Ovary (tissue), 9 donors: ENCODE results near the gene LIAS. TPM values are rescaled to one million over a fixed set of nuclear protein-coding genes. Genes with fewer than 3 reads are reported as not detected.

ENCODE experiments used
- DNase-seq, 5 donors: peaks; one replicate each; pipeline ENCODE4 v3.0.0-alpha.2; 2019 to 2020
- H3K27ac ChIP-seq, 2 donors: fragments of 200-600 bp; one replicate each; pipeline versions ENCODE4 v1.5.1 to v1.8.0; 2019 to 2022
- H3K27me3 ChIP-seq: fragments of 200-600 bp; one replicate; pipeline ENCODE4 v1.8.0; 2022
- H3K36me3 ChIP-seq: fragments of 200-600 bp; sonication (generic); one replicate; pipeline ENCODE4 v1.5.1; 2019
- H3K4me1 ChIP-seq: one replicate; pipeline ENCODE4 v1.8.1; 2013; ENCODE audit warnings: mild to moderate bottlenecking, moderate library complexity; ENCODE audit not compliant: insufficient read depth
- H3K4me3 ChIP-seq: fragments of 200-600 bp; sonication (generic); one replicate; pipeline ENCODE4 v1.5.1; 2017
- H3K9me3 ChIP-seq, 2 donors: fragments of 200-600 bp in 1 of 2; sonication (generic) in 1 of 2; one replicate each; pipeline versions ENCODE4 v1.5.1 to v1.8.1; 2013 to 2019; ENCODE audit warnings: mild to moderate bottlenecking in 1 of 2, moderate library complexity in 1 of 2
- EP300 ChIP-seq: sonication (generic); formaldehyde crosslinking; IDR thresholded peaks from one replicate; pipeline ENCODE4 v1.6.1; 2017; ENCODE audit warnings: antibody characterized with exemption
- POLR2A ChIP-seq: fragments of 450-650 bp; IDR thresholded peaks from one replicate; pipeline ENCODE4 v1.6.1; 2017; ENCODE audit warnings: antibody characterized with exemption, mild to moderate bottlenecking, moderate library complexity
- WGBS, 3 donors: extraction: QIAGEN DNeasy Blood & Tissue Kit in 1 of 3; methylation state at CpG; one replicate each; pipeline versions ENCODE4 v1.1.5 to v1.1.7; 2013 to 2017; 5-methylcytosine and 5-hydroxymethylcytosine counted together
- intact Hi-C, 4 donors: fragments of 100-400 bp; cut with DNase I; formaldehyde crosslinking; loops; one replicate each; pipeline versions ENCODE4 v1.11.0 to v1.15.1; 2022 to 2023
- microRNA-seq, 3 donors: library from miRNA; unstranded; fragments of <30 nt; microRNA quantifications; one replicate each; pipeline versions ENCODE4 to v1.2.0, GENCODE V29; 2019 to 2020
- polyA plus RNA-seq, 2 donors: library from polyadenylated mRNA; stranded (reverse); fragments of 200-250 nt in 1 of 2; fragments of 350-450 nt in 1 of 2; fragmentation: Illumina TruSeq in 1 of 2; extraction: RNeasy Lipid Tissue Mini Kit (QIAGEN cat#74804) in 1 of 2; gene quantifications; one replicate each; pipeline ENCODE4 v1.2.3, GENCODE V29; 2013 to 2014
- small RNA-seq: library from RNA; depleted of rRNA; stranded (forward); fragments of <200 nt; gene quantifications from one replicate; pipeline ENCODE3, GENCODE V24; 2016
- total RNA-seq, 7 donors: library from RNA; depleted of rRNA in 2 of 7; stranded (reverse); fragments of >200 nt in 2 of 7; fragmentation: NEBNext Ultra II Directional in 3 of 7; extraction: Animal tissue kit (Norgen Biotek cat#: 25700) in 3 of 7; gene quantifications; one replicate each; pipeline versions ENCODE4 v1.1.0 to v1.2.4, GENCODE V29; 2016 to 2023
- TF ChIP-seq, protein P1 (sequence below), 3 donors: fragments of 450-650 bp in 2 of 3; fragments of 200-600 bp in 1 of 3; IDR thresholded peaks; one replicate each; pipeline versions ENCODE4 v1.5.1 to v1.8.0; 2016 to 2022; ENCODE audit warnings: antibody characterized with exemption in 3 of 3, mild to moderate bottlenecking in 1 of 3
- donor health status: DM: no; HTN: no; CAD: no; lungs with moderate emphysema.
- donor health status: DM: no; HTN: no; CAD: no.
- donor health status: Bipolar disorder and iron deficiency.
- donor health status: DM: yes; HTN: yes; CAD: no.
- donor health status: DM: no; HTN: no; CAD: no.
- donor health status: DM: yes; HTN: yes; CAD: no.

LIAS gene
- total and polyA plus RNA-seq, 9 donors, result 12.7 to 32.4 (median 17.5) TPM

DNA sequence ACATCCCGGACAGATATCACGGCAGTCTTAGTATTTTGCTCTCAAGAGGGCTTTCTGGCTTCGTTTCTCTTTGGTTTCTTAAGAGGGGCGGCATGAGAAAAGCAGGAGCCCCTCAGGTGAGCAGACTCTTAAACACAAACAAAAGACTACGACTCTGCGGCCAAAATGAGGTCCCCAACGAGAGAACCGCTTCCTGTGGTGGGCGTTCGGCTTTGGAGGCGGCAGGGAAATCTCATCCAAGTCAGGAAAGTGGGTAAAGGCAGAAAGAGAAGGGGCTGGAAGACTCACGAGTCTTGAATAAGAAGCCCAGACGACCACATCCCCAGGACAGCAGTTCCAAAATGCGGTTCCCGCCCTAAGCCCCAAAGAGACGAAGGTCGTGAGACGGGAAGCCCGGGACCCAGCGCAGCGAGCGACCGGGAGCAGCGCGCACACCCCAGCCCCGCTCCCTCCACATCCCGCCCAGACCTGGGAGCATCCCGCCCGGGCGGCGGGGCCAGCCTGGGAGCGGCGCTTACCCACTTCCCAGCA lies 68.0 kb downstream of the LIAS start:
- no peaks in the 10 kb centered on the region for H3K9me3 ChIP-seq
- 0% methylated on average over 30 to 33 of the region's 33 CpGs for WGBS, 3 donors
- intact Hi-C loops, result loop anchor here (2.0 to 10.0 kb wide), 3 partner anchors 108 to 112 kb away; partner anchors contain the start of gene SMIM14 (in 4 of the 4)
- peak overlapping the region; percentile 66 to 95 for H3K27ac ChIP-seq
- TF ChIP-seq, protein P1, sequence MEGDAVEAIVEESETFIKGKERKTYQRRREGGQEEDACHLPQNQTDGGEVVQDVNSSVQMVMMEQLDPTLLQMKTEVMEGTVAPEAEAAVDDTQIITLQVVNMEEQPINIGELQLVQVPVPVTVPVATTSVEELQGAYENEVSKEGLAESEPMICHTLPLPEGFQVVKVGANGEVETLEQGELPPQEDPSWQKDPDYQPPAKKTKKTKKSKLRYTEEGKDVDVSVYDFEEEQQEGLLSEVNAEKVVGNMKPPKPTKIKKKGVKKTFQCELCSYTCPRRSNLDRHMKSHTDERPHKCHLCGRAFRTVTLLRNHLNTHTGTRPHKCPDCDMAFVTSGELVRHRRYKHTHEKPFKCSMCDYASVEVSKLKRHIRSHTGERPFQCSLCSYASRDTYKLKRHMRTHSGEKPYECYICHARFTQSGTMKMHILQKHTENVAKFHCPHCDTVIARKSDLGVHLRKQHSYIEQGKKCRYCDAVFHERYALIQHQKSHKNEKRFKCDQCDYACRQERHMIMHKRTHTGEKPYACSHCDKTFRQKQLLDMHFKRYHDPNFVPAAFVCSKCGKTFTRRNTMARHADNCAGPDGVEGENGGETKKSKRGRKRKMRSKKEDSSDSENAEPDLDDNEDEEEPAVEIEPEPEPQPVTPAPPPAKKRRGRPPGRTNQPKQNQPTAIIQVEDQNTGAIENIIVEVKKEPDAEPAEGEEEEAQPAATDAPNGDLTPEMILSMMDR (IDR thresholded peaks at IDR 0.05), result no peak
- peak; percentile 21 for TF ChIP-seq EP300
- DNase-seq, result no peak
- H3K4me1 ChIP-seq, result peaks cover 7% of the 10 kb centered on the region
- H3K36me3 ChIP-seq, result no peaks in the 10 kb centered on the region
- H3K27me3 ChIP-seq, result no peaks in the 10 kb centered on the region
- peak overlapping the region; percentile 79 for H3K4me3 ChIP-seq

DNA sequence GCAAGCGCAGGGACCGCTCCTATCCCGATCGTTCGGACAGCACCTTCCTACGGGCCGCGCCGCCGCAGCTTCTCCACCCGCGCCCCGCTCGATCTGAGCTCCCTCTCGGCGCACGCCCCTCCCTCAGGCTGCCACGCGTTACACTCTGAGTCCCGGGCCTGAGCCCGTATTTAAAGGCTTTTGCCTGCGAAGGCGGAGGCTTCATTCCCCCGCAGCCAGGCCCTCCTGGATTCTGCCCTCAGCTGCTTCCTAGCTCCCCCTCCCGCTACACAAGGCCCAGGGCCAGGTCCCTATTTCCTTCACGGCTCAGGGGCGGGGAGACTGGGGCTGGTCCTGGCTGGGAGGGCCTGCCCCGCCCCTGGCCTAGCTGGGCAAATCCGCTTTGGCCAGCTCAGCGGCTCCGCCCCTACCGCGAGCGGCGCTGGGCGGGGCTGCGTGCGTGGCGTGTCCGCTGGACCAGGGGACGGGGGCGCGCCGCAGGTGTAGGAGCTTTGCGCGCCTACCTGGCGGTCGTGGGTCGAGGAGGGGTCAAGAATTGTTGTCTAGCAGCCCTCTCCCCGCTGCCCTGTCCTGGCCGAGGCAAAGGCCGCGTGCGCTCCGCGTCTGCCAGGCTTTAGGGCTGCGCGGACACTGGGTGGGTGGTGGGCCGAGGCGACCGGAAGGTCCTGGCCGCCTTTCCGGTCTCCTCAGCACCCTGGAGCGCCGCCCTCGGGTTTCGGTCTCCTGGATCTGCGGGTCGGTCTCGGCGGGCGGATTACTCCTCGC lies 68.6 kb downstream of the LIAS start, which contains the start of gene UGDH:
Gene UGDH, minus strand, starts transcription at position 144 of the 765 bp plus-strand sequence. CDS start 5,927 bp downstream, outside the sequence.
- Histone ChIP-seq H3K27me3 (no peaks in the 10 kb centered on the region), H3K36me3 (no peaks in the 10 kb centered on the region), H3K4me3 (peak within 1 kb of the TSS; percentile 79), H3K27ac (peak within 1 kb of the TSS; percentile 89 to 95), H3K9me3 (no peaks in the 10 kb centered on the region), H3K4me1 (peaks cover 7% of the 10 kb centered on the region)
- intact Hi-C loops, result loop anchor here (2.0 to 10.0 kb wide), 3 partner anchors 107 to 111 kb away; partner anchors contain the start of gene SMIM14 (in 4 of the 4)
- TF ChIP-seq, protein P1 (IDR thresholded peaks at IDR 0.05), result peak in 2 of 3 donors; percentile 19 to 30
- TF ChIP-seq POLR2A, result peak; percentile 98
- TF ChIP-seq EP300, result peak; percentile 4
- peak; percentile 97 to 98 (median 98) for DNase-seq
- WGBS, 3 donors, result 1% methylated on average over 53 to 73 of the region's 73 CpGs

DNA sequence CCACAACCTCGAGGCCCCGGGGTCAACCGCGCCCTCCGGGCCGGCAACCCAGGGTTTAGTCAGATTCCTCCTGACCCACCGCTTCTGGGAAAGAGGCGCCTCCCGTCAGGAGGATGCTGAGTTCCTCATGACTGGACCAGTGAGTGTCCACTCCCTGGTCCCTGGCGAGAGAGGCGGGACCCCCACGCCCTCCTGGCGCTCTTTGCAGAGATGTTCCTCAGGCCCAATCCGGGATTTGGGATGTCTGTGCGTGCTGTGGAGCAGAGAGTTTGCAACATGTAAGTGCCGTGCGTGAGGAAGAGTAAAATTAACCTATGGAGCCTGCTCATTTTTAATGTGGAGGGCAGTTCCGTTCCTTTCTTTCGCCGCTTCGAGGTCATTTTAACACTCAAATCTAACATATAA lies 69.2 kb downstream of the LIAS start:
- H3K4me3 ChIP-seq, result peak overlapping the region; percentile 79
- no peaks in the 10 kb centered on the region for H3K27me3 ChIP-seq
- H3K4me1 ChIP-seq, result peaks cover 7% of the 10 kb centered on the region
- no peaks in the 10 kb centered on the region for H3K9me3 ChIP-seq
- intact Hi-C loops, result loop anchor here in 3 of 4 donors (5.0 to 10.0 kb wide), 2 partner anchors 107 to 109 kb away; partner anchors contain the start of gene SMIM14 (in 3 of the 3)
- peak in 1 of 5 donors; percentile 87 for DNase-seq
- H3K36me3 ChIP-seq, result no peaks in the 10 kb centered on the region
- H3K27ac ChIP-seq, result peak overlapping the region; percentile 89 to 95
- WGBS, 3 donors, result 0 to 1% (median 1%) methylated on average over 20 to 21 of the region's 21 CpGs
- TF ChIP-seq EP300 (peak; percentile 27), POLR2A (no peak)
- TF ChIP-seq, protein P1 (IDR thresholded peaks at IDR 0.05), result no peak

Small RNA genes lying within 50 kb of the gene (microRNA-seq; reads per million reads assigned to microRNA genes)
- gene MIR5591, result 0 reads per million in 3 donors

Small RNA genes lying within 50 kb of the gene (small RNA-seq; reads per million reads assigned to genes)
- gene MIR5591, result not detected
- not detected for gene RF00019

Other genes with a start within 250 kb of the LIAS start
- gene RFC1, start 92.7 kb upstream of the LIAS start, total RNA-seq, result 10 to 100 TPM; 27.4 to 54.1 (median 42.2) TPM
- 10 to 100 TPM; 27.5 to 44.8 TPM for gene RFC1, start 92.7 kb upstream of the LIAS start, polyA plus RNA-seq
- under 1 TPM in 2 of 7 donors, not detected in 5; under 0.01 to 0.08 TPM for gene KLB, start 52.1 kb upstream of the LIAS start, total RNA-seq
- gene KLB, start 52.1 kb upstream of the LIAS start, polyA plus RNA-seq, result under 1 TPM; 0.01 to 0.07 TPM
- gene RPL9, start 134 bp upstream of the LIAS start, total RNA-seq, result over 10,000 TPM in 1 of 7 donors, 1,000 to 10,000 TPM in 6; 2,988 to 22,039 (median 3,954) TPM
- 1,000 to 10,000 TPM; 5,002 to 5,793 TPM for gene RPL9, start 134 bp upstream of the LIAS start, polyA plus RNA-seq
- gene UGDH, start 68.4 kb downstream of the LIAS start, total RNA-seq, result 100 to 1,000 TPM in 1 of 7 donors, 10 to 100 TPM in 6; 47.2 to 106 (median 70.1) TPM
- gene UGDH, start 68.4 kb downstream of the LIAS start, polyA plus RNA-seq, result 10 to 100 TPM; 18.3 to 32.7 TPM
- 10 to 100 TPM; 27.0 to 63.1 (median 56.9) TPM for gene SMIM14, start 179.8 kb downstream of the LIAS start, total RNA-seq
- 10 to 100 TPM; 18.8 to 83.6 TPM for gene SMIM14, start 179.8 kb downstream of the LIAS start, polyA plus RNA-seq
- gene UBE2K, start 239.1 kb downstream of the LIAS start, total RNA-seq, result 10 to 100 TPM; 17.6 to 63.8 (median 52.2) TPM
- 10 to 100 TPM; 14.5 to 58.7 TPM for gene UBE2K, start 239.1 kb downstream of the LIAS start, polyA plus RNA-seq